Hematopoietic multipotent progenitor cell (in vitro differentiated cells): ENCODE data around the gene ZBTB24. TPM values are rescaled to one million over a fixed set of nuclear protein-coding genes. Genes with fewer than 3 reads are reported as not detected.

ENCODE experiments used
- DNase-seq, 3 donors: peaks; one replicate each; pipeline ENCODE4 v3.0.0-alpha.2; 2011 to 2015; ENCODE audit warnings: low read depth in 2 of 3, low spot score in 2 of 3
- total RNA-seq: library from RNA; depleted of rRNA; stranded (reverse); fragments of >200 nt; gene quantifications from one replicate; pipeline ENCODE4 v1.2.3, GENCODE V29; 2012

ZBTB24 gene
- total RNA-seq, 1 donor: 6.7 TPM

DNA sequence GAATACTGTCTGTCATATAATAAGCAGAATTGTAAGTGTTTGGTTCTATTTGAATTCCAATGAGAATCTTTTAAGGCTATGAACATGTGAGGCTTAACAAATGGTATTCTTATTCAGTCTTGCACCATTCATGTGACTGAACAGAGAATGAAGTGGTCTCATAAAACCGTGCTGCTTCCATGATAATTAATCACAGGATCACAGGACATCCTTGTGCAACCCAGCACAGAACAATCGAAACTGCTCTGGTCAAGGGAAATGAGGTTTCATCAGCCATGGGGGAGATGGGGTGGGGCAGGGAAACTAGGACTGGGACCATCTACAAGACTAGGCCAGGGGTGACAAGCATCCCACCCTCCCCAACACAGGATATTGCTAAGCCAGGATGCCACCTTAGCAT lies 48.6 kb downstream of the ZBTB24 start:
- DNase-seq: no peak

GRCh38 chr6:109429496-109429895 lies 53.5 kb downstream of the ZBTB24 start:
- DNase-seq: no peak

- no peak for DNase-seq
Observed at GRCh38 chr6:109428889-109429477, 54.0 kb downstream of the ZBTB24 start.

GRCh38 chr6:109424946-109425345 lies 58.1 kb downstream of the ZBTB24 start:
- DNase-seq: no peak

GRCh38 chr6:109421184-109421583 lies 61.8 kb downstream of the ZBTB24 start:
- DNase-seq: no peak

DNA sequence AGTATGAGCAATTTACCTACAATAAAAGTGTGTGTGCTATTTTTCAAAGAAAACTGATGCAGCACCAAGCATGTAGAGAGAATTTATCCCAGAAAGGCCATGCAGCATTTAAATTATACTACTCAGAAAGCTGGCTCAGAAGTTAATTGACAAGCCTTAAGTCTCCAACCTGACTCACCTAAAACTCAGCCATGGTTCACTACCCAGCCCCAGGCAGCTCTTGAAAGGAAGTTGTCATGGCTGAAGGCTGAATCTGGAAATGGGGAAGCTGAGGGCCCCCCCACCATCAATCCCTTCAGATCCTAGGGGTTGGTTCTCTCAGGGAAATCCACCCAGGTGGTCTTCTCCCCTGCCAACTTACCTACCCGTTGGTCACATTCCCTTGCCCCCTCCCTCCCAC lies 62.3 kb downstream of the ZBTB24 start:
- DNase-seq: peak in 1 of 3 donors; percentile 29

DNA sequence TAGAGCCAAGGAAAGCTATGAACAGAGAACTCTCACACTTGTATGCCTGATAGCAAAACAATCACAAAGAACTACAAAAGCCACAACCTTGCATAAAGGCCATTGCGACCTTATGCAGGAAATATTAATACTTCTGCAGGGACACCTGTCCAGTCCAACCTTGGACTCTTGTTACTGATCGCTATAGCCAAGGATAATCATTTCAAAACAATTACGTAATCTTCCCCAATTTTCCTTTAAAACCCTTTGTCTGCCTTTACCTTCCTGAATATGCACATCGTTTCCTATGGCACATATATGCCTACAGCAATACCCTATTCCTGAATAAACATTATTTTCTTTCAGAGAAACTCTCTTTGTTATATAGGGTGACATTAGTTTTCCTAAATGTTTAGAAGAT lies 65.4 kb downstream of the ZBTB24 start:
- no peak for DNase-seq

Other genes with a start within 250 kb of the ZBTB24 start
- 352 TPM for gene CD164, start 100.8 kb downstream of the ZBTB24 start, total RNA-seq
- gene PPIL6, start 42.6 kb downstream of the ZBTB24 start, total RNA-seq: 2.7 TPM
- 33.4 TPM for gene SMPD2, start 42.5 kb downstream of the ZBTB24 start, total RNA-seq
- 112 TPM for gene MICAL1, start 27.4 kb downstream of the ZBTB24 start, total RNA-seq
- 3.0 TPM for gene AK9, start 208.0 kb upstream of the ZBTB24 start, total RNA-seq
- 8.3 TPM for gene FIG4, start 208.1 kb upstream of the ZBTB24 start, total RNA-seq